Measurements from ENCODE around the gene PDE4DIP.
A peak's percentile ranks its signal among the peaks of the same experiment; 100 is the strongest.
"Not testable (repeated sequence)": the region's sequence is repeated elsewhere in the genome, so short reads cannot be mapped to it uniquely, and the experiment has no call there.

The PDE4DIP gene

GRCh38 chr1:148921047-148921446 lies 76.8 kb downstream of the PDE4DIP start:
- not testable (repeated sequence) for DNase-seq (ENCODE audit: low read depth)

GRCh38 chr1:148923798-148924197 lies 79.6 kb downstream of the PDE4DIP start:
- not testable (repeated sequence) for DNase-seq (ENCODE audit: low read depth)

GRCh38 chr1:148927645-148928044 lies 83.4 kb downstream of the PDE4DIP start:
- DNase-seq (ENCODE audit: low read depth), result not testable (repeated sequence)

GRCh38 chr1:148929253-148929652 lies 85.0 kb downstream of the PDE4DIP start:
- not testable (repeated sequence) for DNase-seq (ENCODE audit: low read depth)

GRCh38 chr1:148935381-148936002 lies 91.3 kb downstream of the PDE4DIP start:
- DNase-seq (ENCODE audit: low read depth), result not testable (repeated sequence)

- not testable (repeated sequence) for DNase-seq (ENCODE audit: low read depth)
Measured at GRCh38 chr1:148942906-148943305, 98.7 kb downstream of the PDE4DIP start.

- DNase-seq (ENCODE audit: low read depth), result not testable (repeated sequence)
Measured at GRCh38 chr1:148945130-148945529, 100.9 kb downstream of the PDE4DIP start.

- not testable (repeated sequence) for DNase-seq (ENCODE audit: low read depth)
Measured at GRCh38 chr1:148948768-148949167, 104.5 kb downstream of the PDE4DIP start.

GRCh38 chr1:148951336-148952227 lies 107.4 kb downstream of the PDE4DIP start:
- peak; percentile 60 for DNase-seq (ENCODE audit: low read depth)

- not testable (repeated sequence) for DNase-seq (ENCODE audit: low read depth)
Measured at GRCh38 chr1:148952253-148952937, 108.2 kb downstream of the PDE4DIP start.

- DNase-seq (ENCODE audit: low read depth), result not testable (repeated sequence)
Measured at GRCh38 chr1:148952938-148953616, 108.8 kb downstream of the PDE4DIP start.

- not testable (repeated sequence) for DNase-seq (ENCODE audit: low read depth)
Measured at GRCh38 chr1:148953730-148954129, 109.5 kb downstream of the PDE4DIP start.

- not testable (repeated sequence) for DNase-seq (ENCODE audit: low read depth)
Measured at GRCh38 chr1:148958343-148958742, 114.1 kb downstream of the PDE4DIP start.

GRCh38 chr1:148960212-148961000 lies 116.2 kb downstream of the PDE4DIP start:
- DNase-seq (ENCODE audit: low read depth), result not testable (repeated sequence)

- DNase-seq (ENCODE audit: low read depth), result not testable (repeated sequence)
Measured at GRCh38 chr1:148962127-148962857, 118.1 kb downstream of the PDE4DIP start.

- not testable (repeated sequence) for DNase-seq (ENCODE audit: low read depth)
Measured at GRCh38 chr1:148966084-148966483, 121.9 kb downstream of the PDE4DIP start.

GRCh38 chr1:148967580-148967979 lies 123.4 kb downstream of the PDE4DIP start:
- not testable (repeated sequence) for DNase-seq (ENCODE audit: low read depth)

- not testable (repeated sequence) for DNase-seq (ENCODE audit: low read depth)
Measured at GRCh38 chr1:148968682-148969081, 124.5 kb downstream of the PDE4DIP start.

GRCh38 chr1:148969126-148969525 lies 124.9 kb downstream of the PDE4DIP start:
- DNase-seq (ENCODE audit: low read depth), result not testable (repeated sequence)

GRCh38 chr1:148975453-148975852 lies 131.2 kb downstream of the PDE4DIP start:
- peak; percentile 36 for DNase-seq (ENCODE audit: low read depth)
